HepG2 (cell line): ENCODE results near the gene ERV3-1.
"Not testable (repeated sequence)": the region's sequence is repeated elsewhere in the genome, so short reads cannot be mapped to it uniquely, and the experiment has no call there.

Experiments used
- BRCA1 ChIP-seq: sonication (generic); formaldehyde crosslinking; IDR thresholded peaks from 2 replicates; pipeline ENCODE4 v1.4.0; 2020; ENCODE audit warnings: missing genetic modification reagents
- CTCF ChIP-seq: sonication (generic); formaldehyde crosslinking; IDR thresholded peaks from 2 replicates; pipeline ENCODE4 v1.5.0; 2020; ENCODE audit warnings: mild to moderate bottlenecking, missing genetic modification reagents, moderate library complexity
- MLLT10 ChIP-seq: sonication (generic); formaldehyde crosslinking; IDR thresholded peaks from 2 replicates; pipeline ENCODE4 v1.4.0; 2020; ENCODE audit warnings: missing genetic modification reagents
- POLR2A ChIP-seq, 2 experiments: IDR thresholded peaks; 2 replicates each; pipeline ENCODE4 v1.6.1; 2011; ENCODE audit warnings: low read depth in 2 of 2, low read length in 2 of 2, mild to moderate bottlenecking in 1 of 2, moderate library complexity in 1 of 2; ENCODE audit not compliant: insufficient read depth in 1 of 2
- POLR2AphosphoS5 ChIP-seq: IDR thresholded peaks from 2 replicates; pipeline ENCODE4 v1.6.1; 2012; ENCODE audit warnings: low read depth, low read length
- RAD21 ChIP-seq: fragments of 450-650 bp; formaldehyde crosslinking; IDR thresholded peaks from 2 replicates; pipeline ENCODE4 v1.5.0; 2020; ENCODE audit warnings: mild to moderate bottlenecking
- USF2 ChIP-seq, 2 experiments: sonication (generic) in 1 of 2; formaldehyde crosslinking in 1 of 2; IDR thresholded peaks; 2 replicates each; pipeline versions ENCODE4 v1.5.1 to v1.6.1; 2011 to 2020; ENCODE audit warnings: borderline replicate concordance in 1 of 2, low read depth in 1 of 2, low read length in 1 of 2, mild to moderate bottlenecking in 1 of 2, missing genetic modification reagents in 1 of 2, moderate library complexity in 1 of 2
- ZBTB33 ChIP-seq: sonication (generic); formaldehyde crosslinking; IDR thresholded peaks from 2 replicates; pipeline ENCODE4 v1.4.0; 2020; ENCODE audit warnings: missing genetic modification reagents
- ZFX ChIP-seq: sonication (generic); formaldehyde crosslinking; IDR thresholded peaks from 2 replicates; pipeline ENCODE4 v1.4.0; 2020; ENCODE audit warnings: mild to moderate bottlenecking, low read depth, missing genetic modification reagents, moderate library complexity
- ZNF280D ChIP-seq: sonication (generic); formaldehyde crosslinking; IDR thresholded peaks from 2 replicates; pipeline ENCODE4 v1.5.1; 2020; ENCODE audit warnings: mild to moderate bottlenecking, missing genetic modification reagents
- ZNF3 ChIP-seq: IDR thresholded peaks from 2 replicates; pipeline ENCODE4 v1.7.0; 2017; ENCODE audit warnings: inconsistent platforms
- ZNF605 ChIP-seq: sonication (generic); formaldehyde crosslinking; IDR thresholded peaks from 2 replicates; pipeline ENCODE4 v1.8.0; 2022; ENCODE audit warnings: mild to moderate bottlenecking, missing genetic modification reagents

GRCh38 chr7:65055786-65056185 is 49.3 kb upstream of the ERV3-1 start:
- not testable (repeated sequence) for TF ChIP-seq BRCA1 (CRISPR knock-in tag); ZFX (CRISPR knock-in tag); ZNF605 (CRISPR knock-in tag); CTCF (CRISPR knock-in tag); ZNF3; ZBTB33 (CRISPR knock-in tag); MLLT10 (CRISPR knock-in tag); POLR2AphosphoS5; POLR2A (IDR thresholded peaks at IDR 0.05; ENCODE audit: insufficient read depth in 1 of 2, low read depth in 2 of 2, low read length in 2 of 2); USF2 (IDR thresholded peaks at IDR 0.05; ENCODE audit: low read depth, low read length); USF2 (CRISPR knock-in tag; IDR thresholded peaks at IDR 0.05; ENCODE audit: borderline replicate concordance); RAD21; ZNF280D (CRISPR knock-in tag)
